HG03442 (cell line): ENCODE results near the gene KCNN3.
A peak's percentile ranks its signal among the peaks of the same experiment; 100 is the strongest.

Experiments
- ATAC-seq: cut with Tn5 transposase; IDR thresholded peaks from one replicate; pipeline ENCODE4 v1.9.1; 2021; ENCODE audit warnings: mild to moderate bottlenecking, moderate library complexity; ENCODE audit not compliant: unreplicated experiment

Gene KCNN3

GRCh38 chr1:154774175-154774855 is 95.8 kb downstream of the KCNN3 start:
- no peak for ATAC-seq

GRCh38 chr1:154773551-154773950 is 96.5 kb downstream of the KCNN3 start:
- no peak for ATAC-seq

DNA sequence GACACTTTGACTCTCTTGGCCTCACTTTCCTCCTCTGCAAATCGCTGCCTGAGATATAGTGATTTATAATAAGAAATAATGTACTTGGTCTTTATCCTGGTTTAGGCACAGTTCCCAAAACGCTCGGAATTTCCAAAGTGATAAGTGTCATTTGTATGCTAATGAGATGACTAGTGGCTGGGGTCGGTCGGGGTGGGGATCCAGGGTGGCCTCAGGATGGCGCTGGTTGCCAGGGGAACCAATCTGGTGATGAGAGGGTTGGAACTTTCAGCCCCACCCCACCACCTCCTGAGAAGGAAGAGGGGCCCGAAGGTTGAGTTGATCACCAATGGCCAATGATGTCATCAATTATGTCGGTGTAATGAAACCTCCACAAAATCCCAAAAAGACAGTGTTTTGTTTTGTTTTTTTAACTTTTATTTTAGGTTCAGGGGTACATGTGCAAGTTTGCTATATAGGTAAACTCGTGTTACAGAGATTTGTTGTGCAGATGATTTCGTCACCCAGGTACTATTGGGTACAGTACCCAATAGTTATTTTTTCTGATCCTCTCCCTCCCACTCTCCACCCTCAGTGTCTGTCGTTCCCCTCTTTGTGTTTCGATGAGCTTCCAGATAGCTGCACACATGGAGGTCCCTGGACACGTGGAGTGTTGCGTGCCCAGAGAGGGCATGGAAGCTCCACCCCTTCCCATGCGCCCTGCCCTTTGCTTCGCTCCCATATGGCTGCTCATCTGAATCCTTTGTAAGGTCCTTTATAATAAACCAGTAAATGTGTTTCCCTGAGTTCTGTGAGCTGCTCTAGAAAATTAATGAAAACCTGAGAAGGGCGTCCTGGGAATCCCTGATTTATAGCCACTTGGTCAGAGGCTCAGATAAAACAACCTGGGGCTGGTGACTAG is 97.2 kb downstream of the KCNN3 start:
- ATAC-seq, result no peak

DNA sequence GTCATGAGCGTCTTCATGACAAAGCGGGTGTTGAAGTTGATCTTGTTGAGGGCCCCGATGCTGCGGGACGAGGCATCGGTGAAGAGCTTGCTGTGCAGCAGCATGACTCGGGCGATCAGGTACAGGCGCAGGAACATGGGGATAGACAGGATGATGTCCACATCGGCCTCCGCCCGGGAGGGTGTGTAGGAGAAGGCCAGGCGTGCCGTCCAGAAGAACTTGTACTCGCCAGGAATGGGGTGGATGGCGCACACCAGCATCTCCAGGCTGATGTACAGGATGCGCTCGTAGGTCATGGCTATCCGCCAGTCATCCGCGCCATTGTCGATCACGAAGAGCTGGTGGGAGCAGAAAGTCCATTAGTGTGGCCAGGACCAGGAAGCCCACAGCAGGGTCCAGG is 98.0 kb downstream of the KCNN3 start:
- ATAC-seq, result no peak

GRCh38 chr1:154770897-154771594 is 99.0 kb downstream of the KCNN3 start:
- no peak for ATAC-seq

- ATAC-seq, result no peak
Measured at GRCh38 chr1:154769193-154769895, 100.7 kb downstream of the KCNN3 start.

- no peak for ATAC-seq
Measured at GRCh38 chr1:154768456-154769125, 101.5 kb downstream of the KCNN3 start.

DNA sequence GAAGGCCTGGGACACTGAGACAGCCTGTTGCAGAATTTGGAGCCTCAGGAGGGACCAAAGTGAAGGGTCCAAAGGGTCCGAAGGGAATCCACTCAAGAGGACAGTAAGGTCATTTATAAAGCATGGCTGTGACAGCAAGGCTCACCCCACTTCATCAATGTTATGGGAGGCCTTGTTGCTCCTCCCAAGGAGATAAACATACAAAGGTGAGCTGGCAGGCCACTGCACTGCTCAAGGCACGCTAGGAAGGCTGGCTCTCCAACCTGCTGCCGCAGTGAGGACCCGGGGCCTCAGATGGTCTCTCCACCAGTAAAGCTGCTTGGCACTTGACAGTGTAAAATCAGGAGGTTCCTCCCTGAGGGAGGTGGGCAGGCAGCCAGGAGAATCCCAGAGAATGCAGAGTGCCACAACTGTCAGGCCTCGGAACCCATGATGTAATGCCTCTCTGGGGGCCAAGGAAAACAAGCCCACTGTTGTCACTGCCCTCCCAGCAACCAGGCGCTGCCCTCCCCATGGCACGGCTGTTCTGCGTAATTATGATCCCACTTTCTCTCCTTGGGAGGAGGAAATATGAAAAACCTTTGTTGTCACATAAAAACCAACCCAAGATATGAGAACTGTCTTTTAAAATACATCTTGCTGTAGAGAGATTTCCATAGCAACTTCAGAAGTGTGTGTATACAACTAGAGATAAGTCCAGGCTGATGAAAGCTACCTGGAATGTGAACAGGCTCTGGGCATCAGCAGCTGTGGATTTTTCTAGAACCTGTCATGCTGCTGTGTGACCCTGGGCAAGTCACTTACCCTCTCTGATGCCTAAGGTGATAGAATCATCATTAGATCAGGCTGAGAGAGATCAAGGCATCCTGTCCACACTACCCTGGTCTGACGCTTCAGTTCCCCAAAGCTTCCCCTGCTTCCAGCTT is 102.5 kb downstream of the KCNN3 start:
- ATAC-seq, result no peak

DNA sequence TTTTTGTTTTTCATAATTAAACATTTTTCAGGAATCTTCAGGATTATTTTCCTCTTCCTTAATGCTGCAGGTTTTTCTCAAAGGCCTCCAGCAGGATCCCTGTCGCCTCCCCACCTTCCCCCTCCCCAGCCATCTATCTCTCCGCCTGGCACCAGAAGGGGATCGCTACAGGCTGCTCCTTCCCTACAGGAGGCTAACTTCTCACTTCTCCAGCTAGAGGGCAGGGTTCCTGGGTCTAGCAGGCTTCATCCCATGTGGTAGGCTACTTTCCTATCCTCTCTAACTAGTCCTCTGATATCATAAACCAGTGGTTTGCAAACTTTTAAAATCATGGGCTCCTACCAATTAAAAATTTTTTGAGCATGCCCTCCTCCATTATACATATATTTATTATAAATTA is 104.1 kb downstream of the KCNN3 start:
- ATAC-seq, result no peak

DNA sequence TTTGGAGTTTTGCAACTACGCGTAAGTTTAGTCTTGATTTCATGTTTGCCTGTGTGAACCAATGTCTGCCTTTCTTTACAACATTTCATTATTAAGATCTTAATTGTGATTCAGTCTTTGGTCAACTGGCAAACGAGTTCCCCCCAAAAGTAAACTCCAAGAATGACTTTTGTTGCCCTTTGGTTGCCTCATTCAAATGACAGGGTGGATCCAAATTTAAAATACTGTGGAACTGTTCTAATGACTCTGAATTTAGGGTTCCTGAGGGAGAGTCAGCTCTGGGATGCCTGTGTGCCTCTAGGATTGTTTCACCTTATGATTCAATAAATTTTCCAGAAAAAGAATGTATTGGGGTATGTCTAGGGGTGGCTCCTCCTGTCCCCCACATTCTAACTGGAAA is 105.3 kb downstream of the KCNN3 start:
- ATAC-seq, result no peak

DNA sequence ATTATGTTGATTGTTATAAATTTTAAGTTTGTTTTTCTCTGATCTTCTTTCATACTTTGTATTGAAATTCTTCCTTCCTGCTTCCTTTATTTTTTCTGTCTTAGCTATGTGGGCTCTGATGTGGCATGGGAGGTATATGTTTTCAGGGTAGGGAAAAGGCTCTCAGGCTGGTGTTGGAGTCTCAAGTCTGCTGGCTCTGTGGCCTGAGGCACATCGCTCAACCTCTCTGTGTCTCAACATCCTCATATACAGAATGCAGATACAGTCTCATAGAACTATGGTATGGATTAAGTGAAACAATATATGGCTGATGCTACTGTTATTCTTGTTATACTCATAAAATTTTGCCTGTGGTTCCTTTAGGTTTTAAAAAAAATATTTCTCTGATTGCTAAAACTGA is 105.9 kb downstream of the KCNN3 start:
- ATAC-seq, result no peak

- ATAC-seq, result peak; percentile 54
Measured at GRCh38 chr1:154760469-154760933, 109.6 kb downstream of the KCNN3 start.

DNA sequence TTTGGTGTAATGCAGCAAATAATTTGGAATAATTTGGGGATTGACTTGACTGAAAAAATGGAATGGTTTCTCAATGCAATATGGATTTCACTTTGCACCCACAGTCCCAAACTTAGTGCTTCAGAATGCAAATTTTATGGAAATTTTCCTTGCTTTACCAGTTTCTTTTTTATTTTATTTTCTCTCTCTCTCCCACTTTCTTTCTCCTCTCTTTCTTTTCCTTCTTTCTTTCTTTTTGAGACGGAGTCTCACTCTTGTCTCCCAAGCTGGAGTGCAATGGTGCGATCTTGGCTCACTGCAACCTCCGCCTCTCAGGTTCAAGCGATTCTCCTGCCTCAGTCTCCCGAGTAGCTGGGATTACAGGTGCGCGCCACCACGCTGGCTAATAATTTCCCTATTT is 110.3 kb downstream of the KCNN3 start:
- ATAC-seq, result no peak

DNA sequence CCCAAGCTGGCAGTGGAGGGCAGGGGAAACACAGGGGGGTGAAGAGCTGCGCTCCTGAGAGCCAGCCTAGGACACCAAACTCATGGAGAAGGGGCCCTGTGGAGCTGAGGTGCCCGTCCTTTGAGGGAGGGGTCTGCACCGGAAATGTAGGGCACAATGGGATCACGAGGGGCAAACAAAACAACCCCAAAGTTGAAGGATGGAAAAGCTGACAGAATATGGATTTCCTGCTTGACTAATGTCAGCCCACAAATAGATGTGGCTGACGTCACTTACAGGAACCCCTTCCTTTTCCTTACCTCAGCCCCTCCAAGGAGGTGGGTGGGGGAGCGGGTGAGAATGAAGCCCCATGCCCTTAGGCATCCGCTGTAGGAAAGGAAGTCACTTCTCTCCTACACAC is 110.9 kb downstream of the KCNN3 start:
- no peak for ATAC-seq

GRCh38 chr1:154758346-154758745 is 111.7 kb downstream of the KCNN3 start:
- ATAC-seq, result no peak

- no peak for ATAC-seq
Measured at GRCh38 chr1:154756793-154757548, 113.1 kb downstream of the KCNN3 start.

DNA sequence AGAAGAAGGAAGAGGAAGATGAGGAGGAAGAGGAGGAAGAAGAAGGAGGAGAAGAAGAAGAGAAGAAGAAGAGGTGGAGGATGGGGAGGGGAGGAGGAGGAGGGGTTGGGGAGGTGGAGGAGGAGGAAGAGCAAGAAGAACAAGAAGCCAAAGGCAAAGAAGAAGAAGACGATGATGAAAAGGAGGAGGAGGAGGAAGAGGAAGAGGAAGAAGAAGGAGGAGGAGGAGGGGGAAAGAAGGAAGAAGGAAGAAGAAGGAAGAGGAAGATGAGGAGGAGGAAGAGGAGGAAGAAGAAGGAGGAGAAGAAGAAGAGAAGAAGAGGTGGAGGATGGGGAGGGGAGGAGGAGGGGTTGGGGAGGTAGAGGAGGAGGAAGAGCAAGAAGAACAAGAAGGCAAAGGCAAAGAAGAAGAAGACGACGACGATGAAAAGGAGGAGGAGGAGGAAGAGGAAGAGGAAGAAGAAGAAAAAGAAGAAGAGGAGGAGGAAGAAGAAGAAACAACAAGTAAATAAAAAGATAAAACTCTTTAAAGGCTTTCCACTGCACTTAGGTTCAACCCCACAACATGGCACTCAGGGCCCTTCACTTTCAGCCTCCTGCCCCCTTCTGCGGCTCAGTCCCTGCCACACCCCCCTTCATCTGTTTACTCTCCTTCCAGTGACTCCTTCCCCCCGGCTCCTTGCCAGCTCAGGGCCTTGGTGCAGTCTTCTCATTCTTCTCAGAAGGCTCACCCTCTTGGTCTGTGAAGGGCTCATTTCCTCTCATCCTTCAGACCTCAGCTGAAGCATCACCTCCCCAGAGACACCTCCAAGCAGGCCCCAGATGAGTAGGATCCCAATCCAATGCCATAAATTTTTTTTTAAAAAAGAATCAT is 114.0 kb downstream of the KCNN3 start:
- no peak for ATAC-seq

GRCh38 chr1:154753426-154753825 is 116.7 kb downstream of the KCNN3 start:
- no peak for ATAC-seq
